Measurements from ENCODE around the gene TRIM16.
"Not testable (repeated sequence)": the region's sequence is repeated elsewhere in the genome, so short reads cannot be mapped to it uniquely, and the experiment has no call there.

TRIM16 gene

GRCh38 chr17:15613111-15613510 is 71.0 kb downstream of the TRIM16 start:
- DNase-seq = not testable (repeated sequence)

DNA sequence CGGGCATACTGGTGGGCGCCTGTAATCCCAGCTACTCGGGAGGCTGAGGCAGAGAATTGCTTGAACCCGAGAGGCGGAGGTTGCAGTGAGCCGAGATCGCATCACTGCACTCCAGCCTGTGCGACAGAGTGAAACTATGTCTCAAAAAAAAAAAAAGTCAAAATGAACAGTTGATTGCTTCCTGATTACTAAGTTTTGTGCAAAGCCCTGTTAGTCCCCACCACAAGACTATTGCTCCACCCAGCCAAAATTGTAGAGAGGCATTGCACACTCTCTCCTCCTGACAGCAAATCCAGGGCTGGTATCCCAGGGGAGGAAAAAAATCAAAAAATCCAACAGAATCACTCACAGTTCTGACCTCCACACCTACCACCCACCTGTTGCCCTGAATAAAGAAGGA is 91.2 kb downstream of the TRIM16 start:
- not testable (repeated sequence) for DNase-seq

GRCh38 chr17:15591986-15592385 is 92.1 kb downstream of the TRIM16 start:
- DNase-seq = not testable (repeated sequence)

- DNase-seq = not testable (repeated sequence)
Measured at GRCh38 chr17:15590844-15591243, 93.3 kb downstream of the TRIM16 start.

- peak; percentile 65 for DNase-seq
Measured at GRCh38 chr17:15589544-15590536, 94.3 kb downstream of the TRIM16 start.

DNA sequence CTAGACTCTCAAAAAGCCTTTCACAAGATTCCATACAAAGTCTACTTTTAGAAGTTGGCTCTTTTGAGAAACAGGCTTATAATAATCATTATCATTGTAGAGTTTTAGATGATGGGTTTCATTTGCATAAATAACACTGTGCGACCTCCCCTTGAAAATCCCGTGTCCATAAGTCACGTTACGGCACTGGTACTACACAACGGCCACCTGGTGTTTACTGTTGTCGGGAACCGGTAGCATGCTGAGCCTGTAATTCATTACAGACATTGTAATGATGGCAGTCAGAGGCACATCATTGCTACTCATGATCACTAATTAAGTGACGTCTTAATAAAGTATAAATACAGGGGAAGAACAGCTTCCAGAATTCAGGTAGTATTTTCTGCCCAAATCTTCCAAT is 96.1 kb downstream of the TRIM16 start:
- DNase-seq = not testable (repeated sequence)

- DNase-seq = not testable (repeated sequence)
Measured at GRCh38 chr17:15583313-15583712, 100.8 kb downstream of the TRIM16 start.

DNA sequence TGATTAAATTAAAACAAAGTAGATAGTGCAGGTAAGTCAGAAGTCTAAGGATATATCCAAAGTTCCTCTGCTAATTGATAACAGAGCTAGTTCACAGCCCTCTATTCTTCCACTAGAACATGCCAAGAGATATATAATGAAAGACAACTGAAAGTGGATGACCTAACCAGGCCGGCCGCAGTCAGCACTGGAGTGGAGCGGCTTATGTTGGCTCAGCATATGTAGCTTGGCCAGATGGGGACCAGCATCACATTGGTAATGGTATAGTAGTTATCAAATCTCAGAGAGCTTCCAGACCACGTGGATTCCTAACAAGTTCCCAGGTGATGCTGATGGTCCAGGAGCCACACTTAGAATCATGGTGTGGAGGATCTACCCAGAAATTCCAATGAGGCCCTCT is 102.6 kb downstream of the TRIM16 start:
- DNase-seq = not testable (repeated sequence)

All from activated CD4-positive, alpha-beta T cell treated with anti-CD3 and anti-CD28 coated beads, Interleukin-2, amount 50 U/mL, for 16 hours (primary cell).